ENCODE results near the gene SHD.
"Not testable (repeated sequence)": the region's sequence is repeated elsewhere in the genome, so short reads cannot be mapped to it uniquely, and the experiment has no call there.

The SHD gene

DNA sequence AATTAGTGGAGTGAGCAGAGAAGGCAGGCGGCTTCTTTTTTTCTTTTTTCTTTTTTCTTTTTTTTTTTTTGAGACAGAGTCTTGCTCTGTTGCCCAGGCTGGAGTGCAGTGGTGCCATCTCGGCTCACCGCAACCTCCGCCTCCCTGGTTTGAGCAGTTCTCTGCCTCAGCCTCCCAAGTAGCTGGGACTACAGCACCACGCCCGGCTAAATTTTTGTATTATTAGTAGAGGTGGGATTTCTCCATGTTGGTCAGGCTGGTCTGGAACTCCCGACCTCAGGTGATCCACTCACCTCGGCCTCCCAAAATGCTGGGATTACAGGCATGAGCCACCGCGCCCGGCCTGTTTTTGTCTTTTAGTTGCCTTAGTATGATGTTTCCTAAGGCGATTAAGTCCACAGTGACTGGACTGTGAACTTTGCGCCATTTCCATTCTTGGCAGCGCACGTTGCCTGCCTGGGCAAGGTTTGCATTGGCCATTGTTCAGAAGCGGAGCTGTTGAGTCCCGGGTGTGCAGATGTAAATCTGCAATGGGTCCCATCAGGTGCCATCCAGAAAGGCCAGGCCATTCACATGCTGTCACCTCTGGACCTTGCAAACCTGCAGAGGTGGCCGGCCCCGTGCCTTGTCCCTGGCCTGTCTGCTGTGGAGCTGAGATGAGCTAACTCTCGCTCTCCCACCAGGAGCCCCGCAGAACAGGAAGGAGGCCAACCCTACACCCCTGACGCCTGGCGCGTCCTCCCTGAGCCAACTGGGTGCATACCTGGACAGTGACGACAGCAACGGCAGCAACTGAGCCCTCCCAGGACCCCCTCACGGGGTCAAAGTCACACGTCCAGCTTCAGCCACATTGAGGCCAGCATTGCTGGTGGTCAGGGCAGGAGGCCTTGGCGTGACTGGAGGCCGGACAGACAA lies 10.9 kb upstream of the SHD start:
- no peak for FAIRE-seq

- FAIRE-seq = no peak
These were observed 10.1 kb upstream of the SHD start for GRCh38 chr19:4268816-4269430.

GRCh38 chr19:4272894-4273293 lies 6.2 kb upstream of the SHD start:
- no peak for FAIRE-seq

GRCh38 chr19:4274321-4274686 lies 4.8 kb upstream of the SHD start:
- not testable (repeated sequence) for FAIRE-seq

- FAIRE-seq = no peak
These were observed 1.8 kb upstream of the SHD start for GRCh38 chr19:4277191-4277696.

DNA sequence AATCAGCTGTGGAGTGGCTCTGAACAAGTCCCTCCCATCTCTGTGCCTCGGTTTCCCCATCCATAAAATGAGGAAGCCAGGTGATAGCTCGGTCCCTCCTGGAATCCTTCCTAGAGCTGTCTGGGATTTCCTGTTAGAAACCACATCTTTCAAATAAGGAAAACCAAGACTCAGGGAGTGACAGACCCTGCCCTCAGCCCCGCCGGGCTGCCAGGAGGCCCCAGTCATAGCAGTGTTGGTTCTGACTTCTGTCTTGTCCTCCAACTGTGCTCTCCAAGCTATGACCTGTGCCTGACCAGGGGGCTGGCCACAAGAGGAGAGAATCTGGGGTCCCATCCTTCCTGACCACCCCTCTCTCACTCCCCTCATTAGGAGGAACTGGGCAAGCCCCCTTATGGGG lies 1.1 kb upstream of the SHD start:
- no peak for FAIRE-seq

GRCh38 chr19:4279267-4279529 lies 132 bp downstream of the SHD start:
- no peak for FAIRE-seq

DNA sequence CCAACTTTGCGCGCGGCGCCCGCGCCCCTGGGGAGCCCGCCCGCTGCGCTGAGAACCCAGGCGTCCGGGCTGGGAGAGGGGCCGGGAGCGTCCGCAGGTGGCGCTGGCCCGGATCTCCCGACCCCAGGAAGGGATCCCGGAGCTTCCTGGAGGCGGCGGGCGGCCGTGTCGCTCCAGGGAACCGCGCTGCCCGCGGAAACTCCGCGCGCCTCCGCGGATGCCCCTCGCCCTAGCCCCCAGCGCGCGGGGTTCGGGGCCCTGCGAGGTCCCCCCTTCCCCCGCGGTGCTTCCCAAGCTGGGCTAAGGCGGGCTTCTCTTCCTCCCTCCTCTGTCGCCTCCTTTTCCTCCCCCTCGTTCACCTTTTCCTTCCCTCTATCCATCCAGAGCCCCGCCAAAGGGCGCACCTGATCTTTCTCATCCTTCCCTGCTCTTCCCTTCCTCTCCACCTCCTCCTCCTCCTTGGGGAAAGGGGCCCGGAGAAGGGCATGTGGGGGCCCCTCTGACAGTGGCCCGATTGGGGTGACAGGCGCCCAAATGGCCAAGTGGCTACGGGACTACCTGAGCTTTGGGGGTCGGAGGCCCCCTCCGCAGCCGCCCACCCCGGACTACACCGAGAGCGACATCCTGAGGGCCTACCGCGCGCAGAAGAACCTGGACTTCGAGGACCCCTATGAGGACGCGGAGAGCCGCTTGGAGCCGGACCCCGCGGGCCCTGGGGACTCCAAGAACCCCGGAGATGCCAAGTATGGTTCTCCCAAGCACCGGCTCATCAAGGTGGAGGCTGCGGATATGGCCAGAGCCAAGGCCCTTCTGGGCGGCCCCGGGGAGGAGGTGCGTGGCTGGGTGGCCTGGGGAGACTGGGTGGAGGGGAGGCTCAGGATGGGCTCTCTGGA lies 710 bp downstream of the SHD start:
- no peak for FAIRE-seq

DNA sequence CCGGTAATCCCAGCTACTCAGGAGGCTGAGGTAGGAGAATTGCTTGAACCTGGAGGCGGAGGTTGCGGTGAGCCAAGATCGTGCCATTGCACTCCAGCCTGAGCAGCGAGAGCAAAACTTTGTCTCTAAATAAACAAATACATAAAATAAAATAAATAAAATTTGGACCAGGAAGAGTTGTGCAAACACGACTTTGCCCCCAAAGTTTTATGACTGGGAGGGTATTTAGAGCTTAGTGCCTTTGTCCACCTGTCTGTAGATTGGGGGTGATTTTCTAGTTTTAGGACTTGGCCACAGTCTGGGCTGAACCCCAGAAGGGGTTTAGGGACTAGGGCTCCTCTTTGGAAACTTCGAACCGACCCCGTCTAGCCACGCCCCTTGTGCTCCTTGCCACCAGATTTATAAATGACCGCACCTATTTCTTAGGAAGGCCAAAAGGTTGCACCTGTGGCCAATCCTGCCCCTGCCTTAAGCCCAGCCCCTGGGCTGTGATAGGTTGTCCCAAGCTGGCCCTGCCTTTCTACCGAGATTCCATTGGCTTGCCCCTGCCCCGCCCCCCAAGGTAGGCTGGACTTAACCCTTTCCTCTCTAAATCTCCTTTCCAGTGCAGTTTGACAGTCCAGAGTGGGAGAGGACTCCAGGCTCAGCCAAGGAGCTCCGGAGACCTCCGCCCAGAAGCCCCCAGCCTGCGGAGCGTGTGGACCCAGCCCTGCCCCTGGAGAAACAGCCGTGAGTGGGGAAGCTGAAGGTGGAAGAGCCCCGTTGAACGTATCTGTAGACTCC lies 5.3 kb downstream of the SHD start:
- no peak for FAIRE-seq

DNA sequence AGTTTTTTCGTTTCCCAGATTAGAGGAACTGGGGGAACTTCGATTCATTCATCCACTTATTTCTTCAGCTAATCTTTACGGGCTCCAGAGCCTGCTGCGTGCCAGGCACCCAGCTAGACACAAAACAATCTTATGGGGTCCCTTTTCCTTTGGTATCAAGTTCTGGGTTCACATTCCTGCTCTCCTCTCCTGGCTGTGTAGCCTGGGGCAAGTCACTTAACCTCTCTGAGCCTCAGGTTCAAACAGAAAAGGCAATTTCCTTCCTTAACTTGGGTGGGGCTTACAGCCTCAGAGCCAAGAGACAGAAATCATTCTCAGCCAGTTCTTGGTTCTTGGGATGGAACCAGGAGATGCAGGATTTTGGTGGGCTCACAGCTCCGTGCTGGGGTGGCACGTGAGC lies 5.9 kb downstream of the SHD start:
- no peak for FAIRE-seq

DNA sequence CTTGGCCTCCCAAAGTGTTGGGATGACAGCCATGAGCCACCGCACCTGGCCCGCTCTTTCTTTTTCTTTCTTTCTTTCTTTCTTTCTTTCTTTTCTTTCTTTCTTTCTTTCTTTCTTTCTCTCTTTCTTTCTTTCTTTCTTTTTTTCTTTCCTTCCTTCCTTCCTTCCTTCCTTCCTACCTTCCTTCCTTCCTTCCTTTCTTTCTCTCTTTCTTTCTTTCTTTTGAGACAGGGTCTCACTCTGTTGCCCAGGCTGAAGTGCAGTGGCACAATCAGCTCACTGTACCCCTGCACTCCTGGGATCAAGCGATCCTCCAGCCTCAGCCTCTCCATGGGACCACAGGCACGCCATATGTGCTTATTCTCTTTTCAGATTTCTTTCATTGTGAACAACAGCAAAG lies 7.1 kb downstream of the SHD start:
- not testable (repeated sequence) for FAIRE-seq

DNA sequence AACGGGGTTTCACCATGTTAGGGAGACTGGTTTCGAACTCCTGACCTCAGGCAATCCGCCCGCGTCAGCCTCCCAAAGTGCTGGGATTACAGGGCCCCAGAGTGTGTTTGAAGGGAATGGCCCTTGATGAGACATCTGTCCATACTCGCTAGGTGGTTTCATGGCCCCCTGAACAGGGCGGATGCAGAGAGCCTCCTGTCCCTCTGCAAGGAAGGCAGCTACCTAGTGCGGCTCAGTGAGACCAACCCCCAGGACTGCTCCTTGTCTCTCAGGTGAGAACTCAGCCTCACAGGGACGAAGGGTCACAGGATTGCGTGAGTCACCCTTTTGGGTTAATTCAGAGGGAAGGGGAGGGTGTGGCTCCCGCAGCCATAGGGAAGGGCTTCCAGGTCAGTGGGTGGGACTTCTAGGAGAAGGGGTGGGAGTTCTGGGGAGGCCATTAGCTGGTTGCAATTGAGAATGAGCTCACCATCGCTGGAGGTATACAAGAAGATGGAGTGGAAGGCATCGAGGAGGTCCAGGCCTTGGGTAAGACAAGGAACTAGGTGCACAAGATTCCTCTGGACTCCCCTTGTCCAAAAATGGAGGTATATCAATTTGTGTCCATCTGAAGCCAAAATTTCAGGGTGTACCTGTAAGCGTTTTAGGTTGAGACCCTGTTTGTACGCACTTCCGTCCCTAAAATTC lies 9.2 kb downstream of the SHD start:
- no peak for FAIRE-seq

DNA sequence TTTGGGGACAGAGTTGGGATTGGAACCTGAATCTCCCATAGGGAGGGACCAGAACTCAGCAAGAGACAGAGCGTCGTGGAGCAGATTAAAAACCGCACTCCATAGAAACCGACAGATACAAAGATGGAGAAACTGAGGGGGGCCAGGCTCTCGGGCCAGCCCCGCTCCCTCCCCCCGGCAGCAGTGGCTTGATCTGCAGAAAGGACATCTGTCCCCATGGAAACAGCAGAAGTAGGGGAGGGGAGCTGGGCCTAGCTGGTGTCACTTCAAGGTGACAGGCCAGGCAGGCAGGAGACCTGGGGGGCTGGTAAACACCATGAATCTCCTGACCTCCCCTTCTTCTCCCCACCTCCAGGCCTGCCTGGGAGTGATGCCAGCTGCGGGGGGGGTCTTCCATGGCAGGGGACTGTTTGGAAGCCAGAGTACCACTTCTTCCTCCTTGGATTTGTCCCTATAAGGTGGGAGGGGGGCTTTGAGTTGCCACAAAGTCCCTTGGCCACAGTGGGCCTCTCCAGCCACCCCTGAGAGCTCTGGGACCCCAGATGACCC lies 12.2 kb downstream of the SHD start:
- FAIRE-seq = no peak

- no peak for FAIRE-seq
These were observed 13.4 kb downstream of the SHD start for GRCh38 chr19:4292515-4292914.

- FAIRE-seq = no peak
These were observed 15.3 kb downstream of the SHD start for GRCh38 chr19:4294389-4294788.

DNA sequence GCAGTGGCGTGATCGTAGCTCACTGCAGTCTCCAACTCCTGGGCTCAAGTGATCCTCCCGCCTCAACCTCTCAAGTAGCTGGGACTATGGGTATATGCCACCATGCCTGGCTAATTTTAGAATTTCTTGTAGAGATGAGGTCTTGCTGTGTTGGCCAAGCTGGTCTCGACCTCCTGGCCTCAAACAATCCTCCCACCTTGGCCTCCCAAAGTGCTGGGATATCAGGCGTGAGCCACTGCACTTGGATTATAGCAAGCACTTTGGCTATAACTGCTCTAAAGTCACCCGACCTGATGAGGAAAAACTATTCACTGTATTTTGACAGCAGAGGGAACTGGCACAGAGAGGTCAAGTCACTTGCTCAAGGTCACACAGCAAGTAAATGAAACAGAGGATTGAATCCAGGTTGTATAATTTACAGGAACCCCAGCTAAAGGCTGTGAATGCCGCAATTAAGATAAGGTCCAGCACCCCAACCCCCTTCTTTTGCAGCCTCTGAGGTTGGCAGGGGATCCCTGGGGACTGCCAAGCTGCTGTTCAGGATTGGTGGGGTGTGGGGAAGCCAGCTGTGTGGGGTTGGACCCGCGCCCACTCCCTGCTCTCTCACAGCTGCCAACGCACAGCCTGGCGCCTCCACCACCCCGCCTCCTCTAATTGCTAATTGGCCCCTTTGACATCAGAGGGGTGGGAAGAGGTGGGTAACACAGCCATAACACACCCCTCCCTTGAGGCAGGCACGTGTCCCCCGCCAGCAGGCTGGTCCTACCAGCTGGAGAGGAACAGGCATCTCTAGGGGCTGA lies 17.1 kb downstream of the SHD start:
- no peak for FAIRE-seq

DNA sequence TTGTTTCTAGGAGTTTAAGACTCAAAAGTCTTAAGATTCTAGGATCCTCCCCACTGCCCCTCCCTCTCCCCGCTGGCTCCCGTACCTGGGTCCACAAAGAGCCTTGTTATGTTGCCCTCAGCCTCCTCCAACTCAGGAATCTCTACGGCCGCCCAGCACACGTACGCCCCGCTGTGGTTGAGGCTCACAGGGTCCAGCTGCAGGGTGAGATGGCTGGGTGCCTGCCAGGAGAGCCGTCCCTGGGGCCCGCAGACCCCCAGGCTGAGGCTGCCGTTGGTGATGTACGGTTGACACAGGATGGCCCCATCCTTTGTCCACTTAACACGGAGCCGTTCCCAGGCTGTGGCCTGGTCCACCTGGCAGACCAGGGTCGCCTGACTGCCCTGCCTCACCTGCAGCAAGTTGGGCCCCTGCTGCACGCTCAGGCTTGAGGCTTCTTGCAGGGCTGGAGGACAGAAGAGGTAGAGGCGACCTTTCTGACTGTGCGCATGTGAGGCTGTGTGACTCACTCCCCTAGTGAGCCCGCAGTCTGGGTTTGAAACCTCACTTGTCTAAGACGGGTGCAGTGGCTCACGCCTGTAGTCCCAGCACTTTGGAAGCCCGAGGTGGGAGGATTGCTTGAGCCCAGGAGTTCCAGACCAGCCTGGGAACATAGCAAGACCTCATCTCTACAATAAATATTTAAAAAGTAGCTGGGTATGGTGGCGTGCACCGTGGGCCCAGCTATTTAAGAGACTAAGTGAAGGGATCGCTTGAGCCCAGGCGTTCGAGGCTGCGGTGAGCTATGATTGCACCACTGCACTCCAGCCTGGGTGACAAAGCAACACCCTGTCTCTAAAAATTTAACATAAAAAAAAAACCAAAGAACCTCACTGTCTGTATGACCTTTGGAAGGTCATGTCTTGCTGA lies 19.1 kb downstream of the SHD start:
- FAIRE-seq = no peak

- FAIRE-seq = no peak
These were observed 19.9 kb downstream of the SHD start for GRCh38 chr19:4298810-4299550.

GRCh38 chr19:4300589-4300988 lies 21.5 kb downstream of the SHD start:
- no peak for FAIRE-seq
